Heart right ventricle (tissue), 16 donors: Measurements from ENCODE around the gene ATP6V0A4. TPM values are rescaled to one million over a fixed set of nuclear protein-coding genes. Genes with fewer than 3 reads are reported as not detected.

Experiments
- ATAC-seq, 8 donors: fragments of 200-7000 bp; cut with Tn5 transposase; one replicate each; pipeline ENCODE4 v1.9.1; 2020; ENCODE audit warnings: mild to moderate bottlenecking in 8 of 8, moderate library complexity in 8 of 8, moderate number of reproducible peaks in 1 of 8
- DNase-seq, 2 donors: peaks; one replicate each; pipeline ENCODE4 v3.0.0-alpha.2; 2020
- H3K27ac ChIP-seq, 10 donors: fragments of 200-600 bp; sonication (generic) in 2 of 10; one replicate each; pipeline versions ENCODE4 v1.5.0 to v1.8.0; 2020 to 2022; ENCODE audit warnings: mild to moderate bottlenecking in 3 of 10
- H3K27me3 ChIP-seq, 7 donors: fragments of 200-600 bp; one replicate each; pipeline ENCODE4 v1.8.0; 2021 to 2022; ENCODE audit warnings: mild to moderate bottlenecking in 2 of 7
- H3K36me3 ChIP-seq, 9 donors: fragments of 200-600 bp; sonication (generic) in 1 of 9; one replicate each; pipeline versions ENCODE4 v1.5.0 to v1.8.0; 2020 to 2022; ENCODE audit warnings: mild to moderate bottlenecking in 2 of 9
- H3K4me1 ChIP-seq, 9 donors: fragments of 200-600 bp; sonication (generic) in 1 of 9; one replicate each; pipeline versions ENCODE4 v1.5.0 to v1.8.0; 2020 to 2022; ENCODE audit warnings: mild to moderate bottlenecking in 4 of 9
- H3K4me3 ChIP-seq, 10 donors: fragments of 200-600 bp; sonication (generic) in 2 of 10; one replicate each; pipeline versions ENCODE4 v1.5.0 to v1.8.0; 2020 to 2022; ENCODE audit warnings: mild to moderate bottlenecking in 7 of 10, moderate library complexity in 2 of 10
- H3K9me3 ChIP-seq, 11 donors: fragments of 200-600 bp in 10 of 11; sonication (generic) in 2 of 11; one replicate each; pipeline versions ENCODE4 v1.5.0 to v1.8.0; 2013 to 2022; ENCODE audit warnings: mild to moderate bottlenecking in 2 of 11, control low read depth in 1 of 11, moderate library complexity in 1 of 11
- CTCF ChIP-seq, 9 donors: fragments of 200-600 bp; sonication (generic) in 2 of 9; IDR thresholded peaks; one replicate each; pipeline versions ENCODE4 v1.5.0 to v1.8.0; 2021 to 2022; ENCODE audit warnings: antibody characterized with exemption in 9 of 9, mild to moderate bottlenecking in 5 of 9, moderate library complexity in 1 of 9
- WGBS, 2 donors: extraction: QIAGEN DNeasy Blood & Tissue Kit; methylation state at CpG; one replicate each; pipeline ENCODE4 v1.1.7; 2013; ENCODE audit warnings: inconsistent platforms in 1 of 2; 5-methylcytosine and 5-hydroxymethylcytosine counted together
- intact Hi-C, 10 donors: fragments of 100-400 bp; cut with DNase I; formaldehyde crosslinking; loops; one replicate each; pipeline versions ENCODE4 v1.11.1 to v1.14.2; 2022
- polyA plus RNA-seq, 2 donors: library from polyadenylated mRNA; stranded (reverse); fragments of 200-250 nt; gene quantifications; one replicate each; pipeline ENCODE4 v1.2.3, GENCODE V29; 2013
- total RNA-seq, 10 donors: library from RNA; stranded (reverse); fragmentation: NEBNext Ultra II Directional in 3 of 10; extraction: Animal tissue kit (Norgen Biotek cat#: 25700) in 3 of 10; gene quantifications; one replicate each; pipeline versions ENCODE4 v1.2.1 to v1.2.4, GENCODE V29; 2021 to 2023
- donor health status: Arrhythmogenic right ventricular cardiomyopathy.
- donor health status: ischemic (EF 13 %, LVEDD 7.1; RV severe dilation, severe dysfunction).
- donor health status: healthy with polysubstance abuse.
- donor health status: DM: no; HTN: yes; CAD: no.
- donor health status: DM: no; HTN: no; CAD: no.
- donor health status: ischemic (EF 25% LVEDD 6.9; RV normal size, moderate dysfunction).
- donor health status: ischemic (EF 25% LVEDD 5.7; RV mildly dilated, moderate dysfunction).
- donor health status: healthy.
- donor health status: DM: yes; HTN: yes; CAD: no.
- donor health status: Ischemic cardiomyopathy.
- donor health status: ischemic (EF 35%, LVEDD 5.7; RV mildly dilated, moderate dysfunction).
- donor health status: nonischemic (EF 11% LVEDD 7.7; RV severe dilation, severe dysfunction).
- donor health status: DM: yes; HTN: yes; CAD: no.
- donor health status: PGD.
- donor health status: ischemic (EF 29% LVEDD 5.4; RV normal size, mild dysfunction).
- donor health status: nonischemic (EF 23%, LVEDD 6.1; RV moderate dilation, normal function).

ATP6V0A4 gene
- total and polyA plus RNA-seq, 12 donors, result not detected

- Histone ChIP-seq H3K4me3 (no peak overlapping the region), H3K27ac (no peak overlapping the region), H3K9me3 (no peaks in the 10 kb centered on the region), H3K36me3 (no peaks in the 10 kb centered on the region), H3K27me3 (peaks cover 0 to 52% (median 35%) of the 10 kb centered on the region in 7 donors), H3K4me1 (peaks cover 0 to 6% (median 0%) of the 10 kb centered on the region in 9 donors)
- intact Hi-C loops, result loop anchor here in 1 of 10 donors (1.0 kb wide), 1 partner anchor 35 kb away; no protein-coding TSS in a partner anchor
- TF ChIP-seq CTCF (IDR thresholded peaks at IDR 0.05), result no peak
- WGBS, 2 donors, result 77 to 81% methylated on average over 6 of the region's 6 CpGs
- DNase-seq (no peak), ATAC-seq (no peak)
Observed at GRCh38 chr7:138662991-138663320, 135.0 kb downstream of the ATP6V0A4 start.

GRCh38 chr7:138662076-138662990 is 135.7 kb downstream of the ATP6V0A4 start:
- intact Hi-C loops, result loop anchor here in 1 of 10 donors (1.0 kb wide), 1 partner anchor 36 kb away; no protein-coding TSS in a partner anchor
- TF ChIP-seq CTCF (IDR thresholded peaks at IDR 0.05), result no peak
- H3K4me1 ChIP-seq, result peaks cover 0 to 6% (median 0%) of the 10 kb centered on the region in 9 donors
- no peaks in the 10 kb centered on the region for H3K9me3 ChIP-seq
- no peak overlapping the region for H3K27ac ChIP-seq
- H3K4me3 ChIP-seq, result no peak overlapping the region
- DNase-seq, result no peak
- no peak for ATAC-seq
- H3K36me3 ChIP-seq, result no peaks in the 10 kb centered on the region
- H3K27me3 ChIP-seq, result peaks cover 0 to 56% (median 36%) of the 10 kb centered on the region in 7 donors
- 85 to 90% methylated on average over 5 of the region's 5 CpGs for WGBS, 2 donors

- no peak overlapping the region for H3K4me3 ChIP-seq
- 49 to 57% methylated on average over 9 of the region's 9 CpGs for WGBS, 2 donors
- DNase-seq, result no peak
- H3K27ac ChIP-seq, result no peak overlapping the region
- peaks cover 0 to 54% (median 33%) of the 10 kb centered on the region in 7 donors for H3K27me3 ChIP-seq
- intact Hi-C loops, result no loop called here
- peaks cover 0 to 6% (median 0%) of the 10 kb centered on the region in 9 donors for H3K4me1 ChIP-seq
- no peaks in the 10 kb centered on the region for H3K9me3 ChIP-seq
- ATAC-seq, result no peak
- TF ChIP-seq CTCF (IDR thresholded peaks at IDR 0.05), result no peak
- H3K36me3 ChIP-seq, result no peaks in the 10 kb centered on the region
Observed at GRCh38 chr7:138661069-138661635, 136.8 kb downstream of the ATP6V0A4 start.

GRCh38 chr7:138658889-138659288 is 139.1 kb downstream of the ATP6V0A4 start:
- Histone ChIP-seq H3K4me1 (no peaks in the 10 kb centered on the region), H3K4me3 (no peak overlapping the region), H3K36me3 (no peaks in the 10 kb centered on the region), H3K27me3 (peaks cover 0 to 42% (median 18%) of the 10 kb centered on the region in 7 donors), H3K27ac (no peak overlapping the region), H3K9me3 (peaks cover 0 to 15% (median 5%) of the 10 kb centered on the region in 11 donors)
- intact Hi-C loops, result no loop called here
- no peak for ATAC-seq
- DNase-seq, result no peak
- TF ChIP-seq CTCF (IDR thresholded peaks at IDR 0.05), result no peak
- 90% methylated on average over 4 of the region's 4 CpGs for WGBS, 2 donors
